Left lung (tissue), 10 donors: ENCODE measurements around the gene RPS6KA4. TPM values are rescaled to one million over a fixed set of nuclear protein-coding genes. Genes with fewer than 3 reads are reported as not detected.
A peak's percentile ranks its signal among the peaks of the same experiment; 100 is the strongest.

ENCODE experiments used
- ATAC-seq: fragments of 200-7000 bp; cut with Tn5 transposase; one replicate; pipeline ENCODE4 v1.9.1; 2020; ENCODE audit warnings: moderate library complexity
- DNase-seq, 4 donors: peaks; one replicate each; pipeline ENCODE4 v3.0.0-alpha.2; 2013 to 2020
- H3K27ac ChIP-seq, 2 donors: fragments of 200-600 bp; sonication (generic) in 1 of 2; one replicate each; pipeline versions ENCODE4 v1.5.0 to v1.8.0; 2020 to 2021
- H3K27me3 ChIP-seq, 2 donors: fragments of 200-600 bp; sonication (generic) in 1 of 2; one replicate each; pipeline versions ENCODE4 v1.5.0 to v1.8.0; 2020 to 2021
- H3K36me3 ChIP-seq, 2 donors: fragments of 200-600 bp; sonication (generic) in 1 of 2; one replicate each; pipeline versions ENCODE4 v1.5.0 to v1.8.0; 2020 to 2021
- H3K4me1 ChIP-seq, 2 donors: fragments of 200-600 bp; one replicate each; pipeline ENCODE4 v1.8.0; 2021
- H3K4me3 ChIP-seq, 2 donors: fragments of 200-600 bp; sonication (generic) in 1 of 2; one replicate each; pipeline versions ENCODE4 v1.5.0 to v1.8.0; 2020 to 2021; ENCODE audit warnings: mild to moderate bottlenecking in 1 of 2
- H3K9me3 ChIP-seq, 2 donors: fragments of 200-600 bp; sonication (generic) in 1 of 2; one replicate each; pipeline versions ENCODE4 v1.5.0 to v1.8.0; 2020 to 2021
- CTCF ChIP-seq, 2 donors: fragments of 200-600 bp; sonication (generic) in 1 of 2; IDR thresholded peaks; one replicate each; pipeline versions ENCODE4 v1.5.0 to v1.8.0; 2021; ENCODE audit warnings: antibody characterized with exemption in 2 of 2
- intact Hi-C, 2 donors: fragments of 100-400 bp; cut with DNase I; formaldehyde crosslinking; loops; one replicate each; pipeline versions ENCODE4 v1.11.2 to v1.14.2; 2022
- polyA plus RNA-seq, 6 donors: library from polyadenylated mRNA; unstranded; fragments of 120-200 nt; gene quantifications; one replicate each; pipeline ENCODE4 v1.2.1, GENCODE V29; 2013; ENCODE audit not compliant: insufficient read length in 6 of 6
- total RNA-seq, 2 donors: library from RNA; stranded (reverse); fragmentation: NEBNext Ultra II Directional; extraction: Animal tissue kit (Norgen Biotek cat#: 25700); gene quantifications; one replicate each; pipeline ENCODE4 v1.2.1, GENCODE V29; 2021
- donor health status: DM: no; HTN: yes; CAD: no.
- donor health status: DM: no; HTN: no; CAD: no.

Gene RPS6KA4
- total and polyA plus RNA-seq, 8 donors, result 10.6 to 57.6 (median 14.1) TPM

GRCh38 chr11:64388894-64389293 is 29.9 kb downstream of the RPS6KA4 start:
- H3K27ac ChIP-seq, result no peak overlapping the region
- H3K4me1 ChIP-seq, result peaks cover 0 to 33% of the 10 kb centered on the region in 2 donors
- ATAC-seq (no peak), DNase-seq (no peak)
- no peak overlapping the region for H3K4me3 ChIP-seq
- no peaks in the 10 kb centered on the region for H3K36me3 ChIP-seq
- no peaks in the 10 kb centered on the region for H3K9me3 ChIP-seq
- intact Hi-C loops, result no loop called here
- H3K27me3 ChIP-seq, result no peaks in the 10 kb centered on the region
- TF ChIP-seq CTCF (IDR thresholded peaks at IDR 0.05), result no peak

GRCh38 chr11:64389851-64390250 is 30.9 kb downstream of the RPS6KA4 start:
- no peak for TF ChIP-seq CTCF (IDR thresholded peaks at IDR 0.05)
- Histone ChIP-seq H3K27me3 (no peaks in the 10 kb centered on the region), H3K4me1 (peaks cover 0 to 32% of the 10 kb centered on the region in 2 donors), H3K27ac (no peak overlapping the region), H3K36me3 (no peaks in the 10 kb centered on the region), H3K9me3 (no peaks in the 10 kb centered on the region), H3K4me3 (no peak overlapping the region)
- ATAC-seq (no peak), DNase-seq (no peak)
- intact Hi-C loops, result no loop called here

GRCh38 chr11:64390558-64390957 is 31.6 kb downstream of the RPS6KA4 start:
- Histone ChIP-seq H3K9me3 (no peaks in the 10 kb centered on the region), H3K27me3 (no peaks in the 10 kb centered on the region), H3K27ac (no peak overlapping the region), H3K4me3 (no peak overlapping the region), H3K4me1 (peaks cover 0 to 32% of the 10 kb centered on the region in 2 donors), H3K36me3 (no peaks in the 10 kb centered on the region)
- ATAC-seq (no peak), DNase-seq (no peak)
- intact Hi-C loops, result no loop called here
- no peak for TF ChIP-seq CTCF (IDR thresholded peaks at IDR 0.05)

GRCh38 chr11:64391839-64392238 is 32.9 kb downstream of the RPS6KA4 start:
- Histone ChIP-seq H3K36me3 (no peaks in the 10 kb centered on the region), H3K27me3 (peaks cover 0 to 8% of the 10 kb centered on the region in 2 donors), H3K27ac (no peak overlapping the region), H3K9me3 (no peaks in the 10 kb centered on the region), H3K4me3 (no peak overlapping the region), H3K4me1 (peaks cover 5 to 32% of the 10 kb centered on the region in 2 donors)
- no peak for TF ChIP-seq CTCF (IDR thresholded peaks at IDR 0.05)
- intact Hi-C loops, result no loop called here
- ATAC-seq, result no peak
- no peak for DNase-seq

- ATAC-seq (peak; percentile 23), DNase-seq (no peak)
- TF ChIP-seq CTCF (IDR thresholded peaks at IDR 0.05), result no peak
- peaks cover 0 to 14% of the 10 kb centered on the region in 2 donors for H3K27me3 ChIP-seq
- intact Hi-C loops, result no loop called here
- H3K27ac ChIP-seq, result no peak overlapping the region
- H3K4me3 ChIP-seq, result no peak overlapping the region
- H3K9me3 ChIP-seq, result no peaks in the 10 kb centered on the region
- H3K4me1 ChIP-seq, result peaks cover 5 to 39% of the 10 kb centered on the region in 2 donors
- H3K36me3 ChIP-seq, result no peaks in the 10 kb centered on the region
Observed at GRCh38 chr11:64395545-64396078, 36.6 kb downstream of the RPS6KA4 start.
